ENCODE data around the gene MAGI1.

Gene MAGI1

GRCh38 chr3:65702202-65702601 lies 336.5 kb downstream of the MAGI1 start:
- DNase-seq, result no peak

GRCh38 chr3:65701516-65701915 lies 337.2 kb downstream of the MAGI1 start:
- DNase-seq, result no peak

DNA sequence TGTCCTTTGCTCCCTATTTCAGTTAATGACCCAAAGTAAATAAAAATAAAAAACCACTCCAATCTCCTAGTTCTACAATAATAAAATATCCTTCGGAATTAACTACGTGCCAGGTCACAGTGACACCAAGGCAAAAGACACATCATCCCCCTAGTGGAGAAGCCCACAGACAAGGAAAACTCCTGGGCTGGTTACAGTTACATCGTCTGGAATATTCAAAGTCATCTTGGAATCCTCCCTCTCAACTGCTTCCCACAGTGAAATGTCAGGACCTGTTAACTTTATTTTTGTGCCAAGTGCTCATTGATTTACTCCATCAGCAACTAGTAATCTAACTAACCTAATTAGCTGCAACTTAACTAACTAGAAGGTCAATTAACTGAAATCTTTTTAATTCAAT lies 349.3 kb downstream of the MAGI1 start:
- DNase-seq, result no peak

- DNase-seq, result no peak
Measured at GRCh38 chr3:65687741-65688140, 351.0 kb downstream of the MAGI1 start.

DNA sequence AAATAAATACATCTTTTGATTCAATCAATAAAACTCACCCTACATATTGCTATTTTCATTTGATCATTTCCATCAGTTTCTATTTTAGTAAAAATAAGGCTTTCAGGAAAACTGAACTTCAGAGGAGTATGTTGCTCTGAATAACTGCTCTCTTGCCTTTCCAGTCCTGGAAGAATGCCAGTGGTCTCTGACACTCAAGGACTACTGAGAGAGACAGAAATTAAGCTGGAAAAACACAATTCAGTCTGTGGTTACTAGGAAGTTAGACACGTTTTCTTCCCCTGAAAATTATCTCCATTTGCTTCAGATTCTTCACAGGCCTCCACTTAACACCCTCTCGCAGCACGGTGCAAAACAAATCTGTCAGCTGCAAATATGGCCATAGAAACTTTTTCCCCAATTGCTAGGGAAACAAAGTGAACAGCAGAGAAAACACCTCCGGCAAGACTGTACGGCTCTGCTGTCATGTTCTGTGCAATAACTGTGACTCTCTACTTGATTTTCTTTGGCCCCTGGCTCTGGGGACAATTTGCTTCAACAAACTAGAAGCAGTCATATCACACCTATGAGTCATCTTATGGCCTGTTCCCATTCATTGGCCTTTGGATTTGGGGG lies 353.0 kb downstream of the MAGI1 start:
- no peak for DNase-seq

GRCh38 chr3:65678516-65678915 lies 360.2 kb downstream of the MAGI1 start:
- no peak for DNase-seq

DNA sequence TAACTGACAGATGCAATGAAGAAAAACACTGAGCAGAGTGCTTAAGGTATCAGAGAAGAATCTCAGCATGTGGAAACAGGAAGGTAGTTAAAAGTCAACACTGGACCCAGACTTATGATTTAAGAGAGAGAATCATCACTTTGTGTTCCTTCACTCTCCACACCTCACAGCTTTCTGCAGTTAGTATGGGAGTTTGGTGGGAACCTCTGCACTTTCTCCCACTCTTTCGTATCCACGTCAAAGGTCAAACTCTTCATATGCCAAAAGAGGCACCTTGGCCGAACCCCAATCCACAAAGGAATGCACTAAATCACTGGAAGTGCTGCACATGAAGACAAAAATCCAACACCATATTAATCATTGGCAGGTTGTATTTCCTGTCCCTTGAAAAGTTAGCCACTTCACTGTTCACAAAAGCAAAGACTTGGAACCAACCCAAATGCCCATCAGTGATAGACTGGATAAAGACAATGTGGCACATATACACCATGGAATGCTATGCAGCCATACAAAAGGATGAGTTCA lies 361.2 kb downstream of the MAGI1 start:
- DNase-seq, result no peak

- DNase-seq, result no peak
Measured at GRCh38 chr3:65676580-65676979, 362.1 kb downstream of the MAGI1 start.

DNA sequence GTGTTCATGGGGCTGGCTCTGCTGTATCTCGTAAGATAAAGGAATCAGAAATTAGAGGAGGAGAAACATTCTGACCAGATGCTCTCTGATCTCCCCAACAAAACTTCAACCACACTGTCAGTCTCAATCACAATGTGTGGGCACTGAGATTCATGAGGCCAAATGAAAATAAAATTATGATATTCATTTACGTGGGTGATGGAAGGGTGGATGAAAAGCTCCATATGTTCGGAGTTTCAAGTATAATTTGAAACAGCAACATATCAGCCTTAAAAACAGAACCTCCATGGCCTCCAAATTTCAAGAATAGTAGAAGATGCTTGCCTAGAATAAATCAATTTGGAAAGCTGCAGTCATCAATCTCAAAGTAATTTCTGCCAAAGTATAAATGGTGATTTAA lies 363.7 kb downstream of the MAGI1 start:
- DNase-seq, result no peak

GRCh38 chr3:65674226-65674625 lies 364.5 kb downstream of the MAGI1 start:
- DNase-seq, result no peak

GRCh38 chr3:65672871-65673815 lies 365.6 kb downstream of the MAGI1 start:
- no peak for DNase-seq

- DNase-seq, result no peak
Measured at GRCh38 chr3:65672061-65672460, 366.7 kb downstream of the MAGI1 start.

DNA sequence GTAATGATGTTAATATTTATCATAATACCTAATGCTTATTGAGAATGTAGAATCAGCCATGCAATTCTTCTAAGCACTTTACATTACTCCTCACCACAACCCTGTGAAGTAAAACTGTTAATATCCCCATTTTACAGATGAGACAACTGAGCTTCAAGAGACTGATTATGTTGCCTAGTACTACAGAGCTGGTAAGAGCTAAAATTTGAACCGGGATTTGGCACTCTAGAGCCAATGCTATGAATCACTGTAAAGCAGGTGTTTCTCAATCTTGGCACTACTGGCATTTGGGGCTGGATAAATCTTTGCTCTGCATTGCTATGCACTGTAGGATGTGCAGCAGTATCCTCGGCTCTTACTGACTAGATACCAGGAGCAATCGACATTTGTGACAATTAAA lies 367.7 kb downstream of the MAGI1 start:
- DNase-seq, result no peak

DNA sequence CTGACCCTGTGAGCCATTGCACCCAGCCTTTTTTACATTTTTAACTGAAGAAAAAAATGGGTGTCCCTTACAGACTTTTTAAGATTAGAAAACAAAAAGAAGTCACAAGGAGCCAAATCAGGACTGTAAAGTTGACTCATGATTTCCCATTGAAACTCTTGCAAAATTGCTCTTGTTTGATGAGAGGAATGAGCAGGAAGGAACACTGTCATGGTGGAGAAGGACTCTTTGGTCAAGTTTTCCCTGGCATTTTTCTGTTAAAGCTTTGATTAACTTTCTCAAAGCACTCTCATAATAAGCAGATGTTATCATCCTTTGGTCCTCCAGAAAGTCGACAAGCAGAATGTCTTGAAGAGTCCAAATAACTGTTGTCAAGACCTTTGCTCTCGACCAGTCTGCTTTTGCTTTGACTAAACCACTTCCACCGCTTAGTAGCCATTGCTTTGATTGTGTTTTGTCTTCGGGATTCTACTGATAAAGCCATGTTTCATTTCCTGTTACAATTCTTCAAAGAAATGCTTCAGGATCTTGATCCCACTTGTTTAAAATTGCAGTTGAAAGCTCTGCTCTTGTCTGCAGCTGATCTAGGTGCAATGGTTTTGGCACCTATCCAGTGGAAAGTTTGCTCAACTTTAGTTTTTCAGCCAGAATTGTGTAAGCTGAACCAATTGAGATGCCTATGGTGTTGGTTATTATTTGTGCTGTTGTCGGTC lies 369.4 kb downstream of the MAGI1 start:
- DNase-seq, result no peak

DNA sequence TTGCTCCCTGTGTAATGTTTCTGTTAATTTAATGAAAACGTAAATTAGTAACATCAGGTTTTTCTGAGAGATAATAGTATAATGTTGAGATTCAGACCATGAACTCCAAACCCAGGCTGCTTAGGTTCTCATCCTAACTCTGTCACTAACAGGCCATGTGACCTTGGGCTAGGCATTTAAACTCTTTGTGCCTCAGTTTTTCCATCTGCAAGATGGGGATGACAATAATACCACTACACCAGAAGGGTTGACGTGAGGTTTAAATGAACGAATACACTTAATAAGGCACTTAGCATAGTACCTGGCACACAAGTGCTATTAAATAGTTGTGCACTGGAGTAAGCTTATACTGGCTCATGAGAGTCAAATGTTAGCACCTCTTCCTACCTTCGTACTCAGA lies 370.8 kb downstream of the MAGI1 start:
- no peak for DNase-seq

GRCh38 chr3:65666448-65667091 lies 372.1 kb downstream of the MAGI1 start:
- DNase-seq, result no peak

DNA sequence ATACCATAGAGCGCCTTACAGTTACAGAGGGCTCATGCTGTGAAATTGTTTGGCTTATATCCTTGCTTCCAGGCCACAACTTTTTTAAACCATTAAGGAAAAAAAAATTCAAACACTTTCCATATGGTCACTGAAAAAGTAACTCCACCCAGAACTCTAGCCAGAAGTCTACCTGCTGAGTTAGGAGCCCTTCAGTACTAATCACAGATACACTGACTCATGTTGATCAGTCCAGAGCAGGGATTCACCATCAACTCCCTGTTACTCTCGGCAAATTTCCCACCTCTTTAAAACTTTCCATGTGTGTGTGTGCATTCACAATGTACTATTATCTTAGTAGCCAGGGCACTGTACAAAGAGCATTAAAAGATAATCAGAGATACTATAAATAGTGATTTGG lies 372.8 kb downstream of the MAGI1 start:
- DNase-seq, result no peak

DNA sequence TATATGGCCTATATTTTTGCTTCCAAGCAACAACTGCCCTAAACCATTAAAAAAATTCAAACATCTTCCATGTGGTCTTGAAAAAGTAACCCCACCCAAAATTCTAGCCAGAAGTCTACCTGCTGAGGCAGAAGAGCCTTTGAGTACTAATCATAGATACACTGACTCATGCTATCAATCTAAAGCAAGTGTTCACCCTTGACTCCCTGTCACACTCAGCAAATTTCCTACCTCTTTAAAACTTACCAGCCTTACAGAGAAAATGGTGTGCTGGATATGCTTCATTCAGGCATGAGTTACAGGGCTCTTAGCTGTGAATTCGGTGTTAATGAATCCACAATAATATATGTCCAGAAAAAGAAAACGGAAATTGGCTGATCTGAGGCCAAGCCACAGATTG lies 373.8 kb downstream of the MAGI1 start:
- no peak for DNase-seq

- no peak for DNase-seq
Measured at GRCh38 chr3:65664446-65664845, 374.3 kb downstream of the MAGI1 start.

GRCh38 chr3:65662095-65662494 lies 376.6 kb downstream of the MAGI1 start:
- DNase-seq, result no peak

DNA sequence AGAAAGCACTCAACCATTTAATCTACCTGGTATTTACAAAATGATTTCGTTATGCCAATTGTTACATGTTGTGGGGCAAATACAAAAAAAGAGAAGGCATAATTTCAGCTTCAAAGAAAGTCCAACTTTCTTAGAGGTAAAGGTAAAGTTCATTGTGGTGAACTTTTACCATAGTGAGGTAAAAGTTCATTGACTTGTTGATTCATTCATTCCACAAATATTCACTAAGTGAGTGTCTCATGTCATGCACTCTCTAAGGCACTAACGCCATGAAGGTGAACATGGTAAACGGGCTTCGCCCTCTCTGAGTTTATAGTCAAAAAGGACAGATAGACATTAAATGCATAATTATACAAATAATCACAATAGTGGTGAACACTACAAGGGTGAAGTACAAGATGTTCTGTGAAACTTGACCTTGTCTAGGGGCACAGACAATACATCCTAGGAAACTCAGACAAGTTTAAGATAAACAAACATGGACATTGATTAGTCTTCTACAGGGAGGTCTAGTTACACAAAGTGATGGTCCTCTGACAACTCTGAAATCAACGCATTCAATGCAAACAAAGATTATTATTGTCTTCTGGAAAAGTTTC lies 378.6 kb downstream of the MAGI1 start:
- no peak for DNase-seq

DNA sequence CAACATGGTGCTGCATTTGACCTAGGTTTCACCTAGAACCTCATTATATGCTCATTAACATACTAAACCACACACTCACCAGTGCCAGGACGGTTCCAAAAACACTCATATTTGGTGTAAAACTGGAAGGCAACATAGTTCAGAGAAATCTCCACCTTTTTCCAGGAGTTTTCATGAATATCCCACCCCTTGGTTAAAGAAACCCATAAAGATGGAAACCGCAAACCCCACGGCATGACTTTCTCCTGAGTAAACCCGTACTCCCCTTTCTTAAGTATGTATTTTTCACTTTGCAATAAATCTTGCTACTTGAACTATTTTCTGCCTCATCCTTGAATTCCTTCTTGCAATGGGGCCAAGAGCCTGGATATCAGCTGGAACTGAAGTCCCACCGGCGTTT lies 379.3 kb downstream of the MAGI1 start:
- no peak for DNase-seq

DNA sequence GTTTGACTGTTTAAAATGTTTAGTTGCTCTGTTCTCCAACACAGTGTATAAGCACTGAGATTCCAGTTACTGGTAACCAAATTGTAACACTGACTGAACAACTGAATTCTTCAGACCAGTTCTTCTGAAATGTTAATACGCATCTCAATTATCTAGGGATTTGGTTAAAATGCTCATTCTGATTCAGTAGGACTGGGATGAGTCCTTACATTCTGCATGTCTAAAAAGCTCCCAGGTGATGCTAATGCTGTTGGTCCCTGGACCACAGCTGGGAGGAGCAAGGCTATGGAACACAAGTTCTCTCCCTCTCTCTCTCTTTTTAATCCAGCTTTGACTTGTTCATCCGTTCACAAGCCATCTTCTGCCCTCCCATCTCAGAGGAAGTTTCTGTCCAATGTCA lies 380.3 kb downstream of the MAGI1 start:
- no peak for DNase-seq

Measured in activated gamma-delta T cell treated with Interleukin-2 at 50 U/mL for 16 hours (primary cell).